H1 (cell line): Measurements from ENCODE around the gene OPCML. TPM values are rescaled to one million over a fixed set of nuclear protein-coding genes. Genes with fewer than 3 reads are reported as not detected.

Experiments used
- CTCF ChIA-PET: fragments of 300-600 bp; sonication (Branson Sonifier 250); formaldehyde crosslinking; loops from one replicate; lab custom pipeline; 2021; ENCODE audit not compliant: partially characterized antibody; lab: Charles Lee
- POLR2A ChIA-PET: fragments of 300-600 bp; sonication (Branson Sonifier 250); formaldehyde crosslinking; loops from one replicate; lab custom pipeline; 2021; ENCODE audit warnings: inconsistent platforms; ENCODE audit not compliant: partially characterized antibody; lab: Charles Lee
- DNase-seq, 2 experiments: peaks; one replicate each; pipeline versions ENCODE4 v3.0.0 to v3.0.0-alpha.2; 2010 to 2022; ENCODE audit warnings: low spot score in 2 of 2, low read depth in 1 of 2, mixed read lengths in 1 of 2
- FAIRE-seq: peaks from 2 replicates; lab custom pipeline; 2011; peaks lifted over from hg19 to GRCh38; lab: Jason Lieb, UNC
- H2AFZ ChIP-seq: 2 replicates; pipeline ENCODE4 v1.8.1; 2012; ENCODE audit warnings: low read length, inconsistent platforms
- H2AK5ac ChIP-seq: 2 replicates; pipeline ENCODE4 v1.6.1; 2013; ENCODE audit warnings: low read depth, low read length
- H2BK120ac ChIP-seq: replicated peaks from 2 replicates; pipeline ENCODE3; 2013; ENCODE audit warnings: low read depth, low read length, inconsistent platforms
- H2BK12ac ChIP-seq: 2 replicates; pipeline ENCODE4 v1.6.1; 2013; ENCODE audit warnings: low read depth, low read length
- H2BK15ac ChIP-seq: 2 replicates; pipeline ENCODE4 v1.6.1; 2013; ENCODE audit warnings: low read length
- H2BK20ac ChIP-seq: 2 replicates; pipeline ENCODE4 v1.6.1; 2013; ENCODE audit warnings: low read length
- H2BK5ac ChIP-seq: 2 replicates; pipeline ENCODE4 v1.6.1; 2013; ENCODE audit warnings: low read depth, low read length
- H3K14ac ChIP-seq: 2 replicates; pipeline ENCODE4 v1.6.1; 2013; ENCODE audit warnings: inconsistent platforms; ENCODE audit not compliant: insufficient read length
- H3K18ac ChIP-seq: 2 replicates; pipeline ENCODE4 v1.6.1; 2013; ENCODE audit warnings: low read length; ENCODE audit errors: extremely low read depth
- H3K23ac ChIP-seq: 2 replicates; pipeline ENCODE4 v1.6.1; 2013; ENCODE audit warnings: inconsistent platforms; ENCODE audit not compliant: insufficient read length
- H3K23me2 ChIP-seq: 2 replicates; pipeline ENCODE4 v1.6.1; 2013; ENCODE audit warnings: low read depth, low read length
- H3K27ac ChIP-seq: 2 replicates; pipeline ENCODE4 v1.6.1; 2011; ENCODE audit warnings: low read depth, low read length, inconsistent platforms
- H3K27me3 ChIP-seq, 4 experiments: replicated peaks in 1 of 4; 1 replicate in 1 of 4; 2 replicates in 3 of 4; pipeline versions ENCODE4 v1.6.1 to v1.8.1; 2011 to 2013; ENCODE audit warnings: low read length in 3 of 4, mild to moderate bottlenecking in 3 of 4, inconsistent platforms in 2 of 4, mixed read lengths in 2 of 4, moderate library complexity in 1 of 4; ENCODE audit not compliant: control insufficient read depth in 3 of 4, insufficient read depth in 3 of 4; ENCODE audit errors: extremely low read depth in 1 of 4
- H3K36me3 ChIP-seq, 4 experiments: 2 replicates each; pipeline versions ENCODE4 v1.6.1 to v1.8.1; 2011 to 2013; ENCODE audit warnings: mild to moderate bottlenecking in 4 of 4, low read length in 3 of 4, moderate library complexity in 2 of 4, control low read depth in 1 of 4, inconsistent platforms in 1 of 4; ENCODE audit not compliant: insufficient read depth in 4 of 4, control insufficient read depth in 2 of 4
- H3K4ac ChIP-seq: replicated peaks from 2 replicates; pipeline ENCODE3; 2013; ENCODE audit warnings: low read length, low read depth, mixed read lengths, inconsistent platforms; ENCODE audit not compliant: insufficient read length
- H3K4me1 ChIP-seq, 4 experiments: replicated peaks in 1 of 4; 1 replicate in 1 of 4; 2 replicates in 3 of 4; pipeline versions ENCODE4 v1.6.1 to v1.8.1; 2011 to 2013; ENCODE audit warnings: low read length in 3 of 4, inconsistent platforms in 2 of 4, mixed read lengths in 1 of 4; ENCODE audit not compliant: insufficient read depth in 4 of 4, control insufficient read depth in 3 of 4
- H3K4me2 ChIP-seq, 2 experiments: 2 replicates each; pipeline versions ENCODE4 v1.6.1 to v1.8.1; 2011 to 2013; ENCODE audit warnings: low read depth in 2 of 2, low read length in 2 of 2, control low read depth in 1 of 2, inconsistent platforms in 1 of 2, mild to moderate bottlenecking in 1 of 2; ENCODE audit not compliant: insufficient read depth in 1 of 2
- H3K4me3 ChIP-seq, 4 experiments: fragments of 200-600, 300-600 bp in 1 of 4; sonication (generic), shearing (Covaris generic), sonication (Bioruptor Twin) in 1 of 4; 2 replicates each; pipeline versions ENCODE4 v1.5.1 to v1.8.1; 2011 to 2016; ENCODE audit warnings: low read length in 4 of 4, low read depth in 3 of 4, control low read depth in 2 of 4, inconsistent platforms in 2 of 4, mild to moderate bottlenecking in 2 of 4, mixed read lengths in 1 of 4, moderate library complexity in 1 of 4; ENCODE audit not compliant: insufficient read depth in 2 of 4; ENCODE audit errors: extremely low read depth in 1 of 4
- H3K56ac ChIP-seq: replicated peaks from 2 replicates; pipeline ENCODE3; 2013; ENCODE audit warnings: low read depth, mild to moderate bottlenecking, mixed read lengths, low read length, inconsistent platforms; ENCODE audit not compliant: insufficient read length
- H3K79me1 ChIP-seq: 2 replicates; pipeline ENCODE4 v1.6.1; 2013; ENCODE audit warnings: low read depth, low read length, control low read depth
- H3K79me2 ChIP-seq, 2 experiments: 2 replicates each; pipeline versions ENCODE4 v1.6.1 to v1.8.1; 2012 to 2013; ENCODE audit warnings: low read length in 2 of 2, mild to moderate bottlenecking in 2 of 2, inconsistent platforms in 1 of 2; ENCODE audit not compliant: insufficient read depth in 2 of 2, control insufficient read depth in 1 of 2
- H3K9ac ChIP-seq, 4 experiments: replicated peaks in 1 of 4; 1 replicate in 1 of 4; 2 replicates in 3 of 4; pipeline versions ENCODE4 v1.6.1 to v1.8.1; 2011 to 2013; ENCODE audit warnings: low read depth in 3 of 4, low read length in 3 of 4, control low read depth in 2 of 4, mild to moderate bottlenecking in 2 of 4, moderate library complexity in 2 of 4, inconsistent platforms in 1 of 4; ENCODE audit errors: extremely low read depth in 1 of 4
- H3K9me3 ChIP-seq, 2 experiments: 2 replicates each; pipeline versions ENCODE4 v1.6.1 to v1.8.1; 2012 to 2013; ENCODE audit warnings: mild to moderate bottlenecking in 2 of 2, moderate library complexity in 2 of 2, control low read depth in 1 of 2, inconsistent platforms in 1 of 2, low read depth in 1 of 2, low read length in 1 of 2, mixed read lengths in 1 of 2; ENCODE audit not compliant: insufficient read depth in 2 of 2
- H4K20me1 ChIP-seq, 2 experiments: replicated peaks in 1 of 2; 2 replicates each; pipeline versions ENCODE3 to v1.8.1; 2011 to 2013; ENCODE audit warnings: inconsistent platforms in 2 of 2, low read length in 2 of 2, mild to moderate bottlenecking in 1 of 2; ENCODE audit not compliant: insufficient read depth in 2 of 2, control insufficient read depth in 1 of 2
- H4K5ac ChIP-seq: 2 replicates; pipeline ENCODE4 v1.6.1; 2013; ENCODE audit warnings: low read length, low read depth, mixed read lengths, inconsistent platforms; ENCODE audit not compliant: insufficient read length
- H4K8ac ChIP-seq: 2 replicates; pipeline ENCODE4 v1.8.0; 2013; ENCODE audit warnings: mild to moderate bottlenecking, moderate library complexity, low read length, inconsistent platforms; ENCODE audit not compliant: insufficient read depth; ENCODE audit errors: extremely low read depth
- H4K91ac ChIP-seq: replicated peaks from 2 replicates; pipeline ENCODE3; 2013; ENCODE audit warnings: low read length, mixed read lengths, inconsistent platforms; ENCODE audit not compliant: insufficient read length
- ASH2L ChIP-seq: fragments of 200-600, 300-600 bp; sonication (generic); IDR thresholded peaks from one replicate; pipeline ENCODE4 v1.7.1; 2017; ENCODE audit warnings: low read length
- BACH1 ChIP-seq: IDR thresholded peaks from 2 replicates; pipeline ENCODE4 v1.6.1; 2012; ENCODE audit warnings: low read length, improper control_type of control experiment
- BRCA1 ChIP-seq: IDR thresholded peaks from 2 replicates; pipeline ENCODE4 v1.6.1; 2012; ENCODE audit warnings: low read depth, low read length, improper control_type of control experiment
- CBX8 ChIP-seq: fragments of 300-800, 300-1000 bp; sonication (generic); IDR thresholded peaks from 2 replicates; pipeline ENCODE4 v1.7.1; 2016; ENCODE audit warnings: low read depth, low read length, borderline replicate concordance
- CEBPB ChIP-seq: IDR thresholded peaks from 2 replicates; pipeline ENCODE4 v1.6.1; 2012; ENCODE audit warnings: low read depth, low read length
- E2F6 ChIP-seq: IDR thresholded peaks from 2 replicates; pipeline ENCODE4 v1.6.1; 2012; ENCODE audit warnings: inconsistent platforms
- EZH2 ChIP-seq: fragments of 200-600 bp; sonication (generic); IDR thresholded peaks from 2 replicates; pipeline ENCODE4 v1.7.1; 2012; ENCODE audit warnings: low read depth, mild to moderate bottlenecking, moderate library complexity, low read length, inconsistent platforms; ENCODE audit not compliant: severe bottlenecking
- HDAC6 ChIP-seq: IDR thresholded peaks from one replicate; pipeline ENCODE4 v1.7.1; 2012; ENCODE audit warnings: low read depth, mild to moderate bottlenecking, inconsistent platforms, low read length, moderate library complexity
- JUN ChIP-seq: IDR thresholded peaks from 2 replicates; pipeline ENCODE4 v1.6.1; 2011; ENCODE audit warnings: low read depth, mild to moderate bottlenecking, improper control_type of control experiment, low read length
- MAFK ChIP-seq: IDR thresholded peaks from 2 replicates; pipeline ENCODE4 v1.6.1; 2012; ENCODE audit warnings: low read depth, mild to moderate bottlenecking, improper control_type of control experiment, low read length
- NRF1 ChIP-seq: IDR thresholded peaks from 2 replicates; pipeline ENCODE4 v1.6.1; 2011; ENCODE audit warnings: mild to moderate bottlenecking, low read depth, low read length, improper control_type of control experiment
- TBP ChIP-seq: IDR thresholded peaks from 2 replicates; pipeline ENCODE4 v1.6.1; 2011; ENCODE audit warnings: low read depth, low read length, improper control_type of control experiment
- USF2 ChIP-seq: IDR thresholded peaks from 2 replicates; pipeline ENCODE4 v1.6.1; 2011; ENCODE audit warnings: low read length, improper control_type of control experiment
- WGBS, 2 experiments: shearing (Covaris generic) in 1 of 2; methylation state at CpG; one replicate each; pipeline versions ENCODE4 v1.1.6 to v1.1.7; 2013 to 2015; ENCODE audit warnings: low lambda C conversion rate in 2 of 2, mixed read lengths in 2 of 2, inconsistent platforms in 1 of 2, low coverage in 1 of 2, missing lambda C conversion rate in 1 of 2; ENCODE audit not compliant: insufficient replicate concordance in 2 of 2, insufficient coverage in 1 of 2, insufficient read length in 1 of 2; ENCODE audit errors: extremely low coverage in 1 of 2, missing lambda C conversion rate in 1 of 2; 5-methylcytosine and 5-hydroxymethylcytosine counted together
- polyA plus RNA-seq, 7 experiments: library from polyadenylated mRNA; depleted of rRNA in 3 of 7; stranded (reverse) in 5 of 7; unstranded in 2 of 7; fragments of >200 nt in 5 of 7; fragments of 200-250 nt in 2 of 7; gene quantifications; 1 replicate in 5 of 7; 2 replicates in 1 of 7; 4 replicates in 1 of 7; pipeline versions ENCODE4 v1.2.1 to v1.2.3, GENCODE V29; 2011 to 2013; ENCODE audit warnings: missing spikeins in 2 of 7, mixed read lengths in 2 of 7
- total RNA-seq: library from RNA; stranded (reverse); fragmentation: NEBNext Ultra II Directional; extraction: Animal tissue kit (Norgen Biotek cat#: 25700); gene quantifications from 2 replicates; pipeline ENCODE4 v1.2.1, GENCODE V29; 2021

Gene OPCML
- total and polyA plus RNA-seq, 2 of the 8 experiments (the other 6 are each of a cell fraction or from before 2014, with no cell fraction given), result 2.3 to 3.1 TPM

DNA sequence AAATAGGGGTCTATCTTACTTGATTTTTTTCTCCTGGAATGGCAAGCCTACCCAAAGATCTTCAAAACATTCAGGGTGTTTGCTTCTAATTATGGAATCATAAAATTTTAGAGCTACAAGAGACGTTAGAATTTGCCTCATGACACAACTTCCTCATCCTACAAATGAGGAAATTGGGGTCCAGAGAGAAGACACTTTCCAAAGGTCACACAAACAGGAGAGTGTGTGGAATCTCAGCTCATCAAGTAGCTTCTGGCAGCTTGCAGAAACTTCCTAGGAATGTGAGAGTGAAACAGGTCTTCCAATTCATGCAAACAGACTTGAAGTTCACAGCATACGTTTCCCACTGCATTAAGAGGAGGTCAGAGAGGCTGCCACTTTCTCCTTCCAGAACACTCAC is 976.0 kb downstream of the OPCML start:
- H3K79me1 ChIP-seq, result no peaks in the 10 kb centered on the region
- no peak overlapping the region for H4K5ac ChIP-seq
- H3K9me3 ChIP-seq, result 0 out of 4 replicates have a peak, but pooled peaks cover 0 to 3% of the 10 kb centered on the region in 2 experiments
- H4K20me1 ChIP-seq, result no peaks in the 10 kb centered on the region
- H3K4me1 ChIP-seq, result no peaks in the 10 kb centered on the region
- H3K18ac ChIP-seq, result no peak overlapping the region
- H4K91ac ChIP-seq, result no peak overlapping the region
- no peak overlapping the region for H3K4ac ChIP-seq
- no peak overlapping the region for H2BK120ac ChIP-seq
- no peak overlapping the region for H3K4me2 ChIP-seq
- H3K14ac ChIP-seq, result no peak overlapping the region
- no peak overlapping the region for H3K4me3 ChIP-seq
- FAIRE-seq (no peak), DNase-seq (no peak)
- no peak overlapping the region for H4K8ac ChIP-seq
- no peak overlapping the region for H3K9ac ChIP-seq
- POLR2A ChIA-PET, result no interaction called here
- 79% methylated on average over 2 of the region's 2 CpGs; no CpG with 5 or more reads in 1 of the 2 experiments for WGBS, 2 experiments
- H2BK12ac ChIP-seq, result no peak overlapping the region
- no peaks in the 10 kb centered on the region for H3K79me2 ChIP-seq
- no peaks in the 10 kb centered on the region for H3K27me3 ChIP-seq
- no peak overlapping the region for H3K27ac ChIP-seq
- no peak overlapping the region for H2AFZ ChIP-seq
- H3K36me3 ChIP-seq, result no peaks in the 10 kb centered on the region
- H2BK5ac ChIP-seq, result no peak overlapping the region
- H2BK15ac ChIP-seq, result no peak overlapping the region
- no peak overlapping the region for H3K23ac ChIP-seq
- 0 out of 2 replicates have a peak, but pooled peaks cover 2% of the 10 kb centered on the region for H3K23me2 ChIP-seq
- no peak overlapping the region for H2BK20ac ChIP-seq
- CTCF ChIA-PET, result interaction anchor here (0.6 kb wide), 1 partner anchor 267 kb away, joined by 3 read pairs; no protein-coding TSS in a partner anchor
- H3K56ac ChIP-seq, result no peak overlapping the region
- H2AK5ac ChIP-seq, result no peak overlapping the region
- TF ChIP-seq BRCA1 (no peak), TBP (no peak), CEBPB (no peak), MAFK (no peak), CBX8 (no peak), BACH1 (no peak), E2F6 (no peak), ASH2L (no peak), EZH2 (no peak), NRF1 (no peak), HDAC6 (no peak), JUN (no peak), USF2 (no peak)
